GM18526 (cell line): Measurements from ENCODE around the gene STIM2.

Experiments used
- POLR2A ChIP-seq: IDR thresholded peaks from 3 replicates; pipeline ENCODE4 v1.6.1; 2011; ENCODE audit not compliant: insufficient read length; ENCODE audit errors: extremely low read depth

The STIM2 gene

DNA sequence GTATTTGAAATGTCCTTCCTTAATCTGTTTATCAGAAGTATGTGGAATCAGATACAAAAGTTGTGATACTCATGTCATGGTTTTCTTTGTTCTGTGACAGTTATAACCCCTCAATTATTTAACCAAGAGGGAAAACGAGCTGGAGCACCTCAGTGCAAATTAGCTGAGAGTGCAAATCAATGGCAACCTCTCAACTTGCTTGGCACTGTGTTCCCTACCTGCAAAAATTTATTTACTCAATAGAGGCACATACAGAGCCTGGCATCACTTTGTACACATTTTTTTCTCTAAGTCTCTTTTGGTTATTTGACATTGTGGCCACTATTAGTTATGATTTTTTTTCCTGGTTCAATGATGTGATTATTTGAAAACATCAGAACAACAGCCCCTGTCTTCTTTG lies 186.2 kb downstream of the STIM2 start:
- TF ChIP-seq POLR2A, result no peak

DNA sequence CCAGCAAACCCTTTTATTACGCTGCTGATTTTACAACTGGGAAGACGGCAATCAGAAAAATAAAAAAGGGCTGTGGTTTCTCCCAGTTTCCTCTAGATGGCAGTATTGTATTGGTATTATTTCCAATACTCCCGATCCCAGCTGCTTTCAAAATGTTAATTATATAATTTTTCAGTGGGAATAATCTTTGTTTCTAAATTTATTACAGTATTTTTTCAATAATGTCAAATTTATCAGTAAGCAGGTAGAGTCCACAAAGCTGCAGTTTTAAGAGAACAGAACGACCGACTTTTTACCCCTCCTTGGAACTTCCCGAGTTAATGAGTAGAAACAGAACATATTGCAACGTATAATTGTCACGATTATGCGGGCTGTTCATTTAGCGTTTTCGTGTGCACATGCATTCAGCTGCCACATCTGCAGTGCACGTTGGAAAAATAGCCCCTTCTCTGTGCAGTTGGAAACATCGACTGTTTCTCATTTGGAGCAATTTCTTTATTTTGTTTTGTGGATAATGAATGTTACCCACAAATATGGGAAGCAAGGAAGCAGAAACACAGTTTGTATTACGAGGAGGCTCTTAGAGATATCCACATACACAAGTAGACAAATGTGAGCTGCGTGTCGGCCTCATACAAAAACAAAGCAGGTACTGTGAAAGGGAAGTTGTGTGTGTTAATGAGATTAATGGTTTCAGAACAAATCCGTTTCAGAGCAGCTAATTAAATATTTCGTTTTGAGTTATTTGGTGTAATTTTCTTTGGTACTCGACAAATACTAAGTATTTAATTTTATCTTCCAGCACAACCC lies 188.0 kb downstream of the STIM2 start:
- no peak for TF ChIP-seq POLR2A

DNA sequence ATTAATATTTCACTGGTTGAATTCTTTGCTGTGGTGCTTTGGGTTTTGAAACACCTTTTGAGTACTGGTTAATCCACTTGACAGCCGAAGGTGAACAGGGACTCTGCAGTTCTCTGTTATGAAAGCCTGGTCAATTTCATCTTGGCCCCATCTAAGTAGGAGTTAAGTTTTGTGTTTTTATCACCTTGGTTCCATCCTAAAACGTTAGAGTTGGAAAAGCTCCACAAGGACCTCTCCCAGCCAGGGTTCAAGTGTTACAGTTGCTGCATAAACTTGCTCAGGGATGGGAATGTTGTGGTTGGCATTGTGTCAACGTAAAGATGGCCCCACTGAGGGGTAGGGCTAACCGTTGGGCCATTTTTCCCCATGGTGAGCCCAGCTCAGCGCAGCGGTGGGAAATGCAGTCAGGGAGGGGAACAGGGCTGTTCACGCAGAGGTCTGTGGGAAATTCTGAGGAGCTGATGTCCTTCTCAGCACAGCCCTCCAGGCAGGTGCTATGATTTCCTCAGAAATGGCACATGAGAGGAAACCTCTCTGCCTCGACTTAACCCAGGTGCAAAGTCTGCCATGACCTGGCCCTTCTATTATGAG lies 188.7 kb downstream of the STIM2 start:
- no peak for TF ChIP-seq POLR2A

DNA sequence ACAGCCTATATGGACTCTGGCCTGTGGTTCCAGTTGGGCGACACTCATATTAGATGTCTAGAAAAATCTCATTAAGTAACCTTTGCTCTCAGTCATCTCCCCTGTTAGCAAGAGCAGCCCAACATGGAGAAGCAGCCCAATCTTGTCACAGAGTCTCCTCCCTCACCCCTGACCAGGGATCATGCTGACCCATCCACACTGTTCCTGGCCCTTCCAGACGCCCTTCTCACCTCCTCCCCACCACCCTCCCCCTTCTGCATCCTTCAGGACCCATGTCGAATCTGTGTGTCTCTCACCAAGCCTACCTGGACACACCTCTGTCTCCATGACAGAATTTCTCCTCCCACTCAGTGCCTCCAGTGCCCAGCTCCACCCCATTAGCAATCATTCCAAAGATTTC lies 190.1 kb downstream of the STIM2 start:
- TF ChIP-seq POLR2A, result no peak

DNA sequence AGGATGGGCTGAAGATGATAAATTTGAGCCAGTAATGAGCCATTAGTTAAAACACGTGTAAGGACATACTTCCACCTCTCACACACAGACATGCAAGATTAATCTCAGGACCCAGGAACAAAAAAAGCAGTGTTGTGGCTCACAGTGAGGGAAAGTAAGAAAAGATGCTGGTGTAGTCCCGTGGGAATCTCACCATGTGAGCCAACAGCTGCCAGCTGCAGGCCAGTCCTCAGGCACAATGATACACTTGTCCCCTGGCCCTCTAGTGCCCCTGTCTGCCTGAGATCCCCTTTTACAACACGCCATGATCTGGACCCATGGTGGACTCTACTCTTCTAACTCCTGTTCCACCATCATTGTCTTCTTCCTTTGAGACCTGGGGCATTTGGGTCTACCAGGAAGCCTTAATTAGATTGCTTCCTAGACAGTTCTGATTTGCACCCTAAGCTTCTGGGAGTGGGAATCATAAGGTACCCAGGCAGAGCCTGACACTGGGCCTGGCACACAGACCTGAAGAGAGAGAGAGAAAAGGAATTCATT lies 194.7 kb downstream of the STIM2 start:
- TF ChIP-seq POLR2A, result no peak

DNA sequence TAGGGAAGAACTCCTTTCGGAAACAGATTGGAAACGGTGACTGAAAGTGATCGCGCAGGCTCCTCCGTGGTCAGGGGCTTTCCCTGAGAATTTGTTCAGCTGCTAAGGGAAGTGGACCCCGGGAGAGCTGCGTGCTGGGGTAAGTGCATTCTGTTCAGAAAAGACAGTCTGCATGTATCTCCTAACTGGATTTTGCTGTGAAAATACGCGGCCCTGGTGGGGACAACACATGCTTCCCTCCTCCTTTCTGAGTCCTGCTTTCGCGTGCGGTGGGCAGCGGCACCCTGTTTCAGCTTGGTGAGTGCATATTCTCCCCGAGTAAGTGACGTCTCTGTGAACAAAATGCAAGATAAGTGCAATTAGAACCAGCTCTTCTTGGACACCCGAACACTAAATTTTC lies 195.6 kb downstream of the STIM2 start:
- TF ChIP-seq POLR2A, result no peak

DNA sequence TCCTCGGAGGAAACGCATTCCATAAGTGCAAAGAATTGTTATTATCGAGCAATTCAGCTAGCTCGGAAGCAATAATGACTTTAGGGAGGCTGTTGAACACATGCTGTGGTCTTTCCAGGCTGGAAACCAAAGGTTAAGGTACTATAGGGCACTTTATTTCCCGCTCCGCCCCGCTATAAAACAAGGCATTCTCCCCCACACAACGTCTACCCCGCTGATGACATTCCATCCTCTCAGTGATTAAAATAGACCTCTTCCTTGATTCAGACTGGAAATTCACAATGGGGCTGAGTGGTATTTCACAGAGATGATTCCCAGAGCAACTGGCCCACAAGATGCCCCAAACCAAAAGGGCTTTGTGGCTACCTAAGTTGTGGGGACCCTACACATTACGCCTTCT lies 196.4 kb downstream of the STIM2 start:
- TF ChIP-seq POLR2A, result no peak

DNA sequence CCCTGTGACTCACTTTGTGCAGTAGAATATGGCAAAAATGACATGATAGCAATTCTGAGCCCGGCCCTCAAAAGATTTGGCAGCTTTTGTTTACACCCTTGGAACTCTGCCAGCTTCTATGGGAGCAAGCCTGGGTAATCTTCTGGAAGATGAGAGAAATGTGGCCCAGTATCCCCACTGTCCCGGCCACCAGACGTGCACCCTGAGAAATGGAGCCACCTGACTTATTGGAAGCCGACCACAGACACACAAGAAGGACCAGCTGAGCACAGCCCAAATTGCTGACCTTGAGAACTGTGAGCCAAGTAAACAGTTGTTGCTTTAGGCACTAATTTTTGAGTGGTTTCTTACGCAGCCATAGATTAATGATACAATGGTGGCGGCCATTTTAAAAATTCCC lies 197.0 kb downstream of the STIM2 start:
- TF ChIP-seq POLR2A, result no peak

DNA sequence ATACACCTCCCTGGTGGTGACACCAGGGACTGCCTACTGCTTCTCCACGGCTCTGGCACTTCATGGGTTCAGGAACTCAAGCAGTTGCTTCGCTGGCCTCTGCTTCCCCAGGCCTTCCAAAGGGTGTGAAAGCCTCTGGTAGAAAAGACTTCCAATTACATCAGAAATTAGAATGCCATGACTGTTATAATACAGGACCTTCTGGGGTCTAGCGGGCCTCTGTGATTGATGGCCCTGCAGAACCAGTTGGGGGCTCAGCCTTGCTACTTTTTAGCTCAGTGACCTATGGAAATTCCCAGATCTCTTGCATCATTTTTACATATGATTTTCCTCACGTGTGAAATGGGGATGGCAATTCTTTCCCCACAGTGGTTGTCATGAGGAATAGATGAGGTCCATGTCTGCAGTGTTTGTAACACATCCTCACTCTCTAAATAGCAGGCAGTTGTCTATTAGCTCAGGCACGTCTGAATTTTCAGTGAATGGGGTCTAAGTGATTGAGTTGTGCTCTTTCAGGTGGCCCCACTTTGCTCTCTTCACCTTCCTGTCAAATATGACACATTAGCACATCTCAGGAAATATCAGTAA lies 198.3 kb downstream of the STIM2 start:
- no peak for TF ChIP-seq POLR2A

DNA sequence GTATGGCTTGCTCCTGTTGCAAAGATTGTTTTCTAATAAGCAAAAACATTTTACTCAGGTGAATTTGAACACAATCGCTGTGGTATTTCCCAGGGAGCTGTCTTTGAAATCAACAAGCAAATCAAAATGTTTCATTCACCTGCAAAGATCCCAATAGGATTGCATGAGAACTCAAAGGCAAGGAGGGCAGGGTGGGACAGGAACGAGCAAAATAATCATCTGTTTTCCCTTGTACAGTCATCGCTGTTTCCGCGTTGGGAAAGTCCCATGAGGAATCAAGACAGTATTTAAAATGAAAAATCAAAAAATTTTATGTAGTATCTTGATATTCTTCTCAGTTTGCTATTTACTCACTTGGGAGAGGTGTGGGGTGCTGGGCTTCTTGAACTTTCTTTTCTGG lies 198.8 kb downstream of the STIM2 start:
- no peak for TF ChIP-seq POLR2A

DNA sequence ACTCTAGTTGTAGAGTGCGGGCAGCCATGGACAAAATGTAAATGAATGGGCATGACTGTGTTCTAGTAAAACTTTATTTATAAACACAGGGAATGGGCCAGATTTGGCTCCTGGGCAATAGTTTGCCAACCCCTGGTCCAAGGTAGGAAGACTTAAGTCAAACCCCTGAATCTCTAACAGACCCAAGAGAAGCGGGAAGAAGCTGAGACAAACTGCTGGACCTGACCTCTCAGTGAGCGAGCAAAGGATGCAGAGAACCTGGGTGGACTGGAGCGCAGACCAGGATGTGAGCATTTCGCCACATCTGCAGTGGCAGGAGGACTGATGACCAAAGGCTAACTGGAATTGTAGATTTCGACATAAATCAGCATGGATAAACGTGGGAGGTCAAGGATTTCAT lies 201.6 kb downstream of the STIM2 start:
- no peak for TF ChIP-seq POLR2A

DNA sequence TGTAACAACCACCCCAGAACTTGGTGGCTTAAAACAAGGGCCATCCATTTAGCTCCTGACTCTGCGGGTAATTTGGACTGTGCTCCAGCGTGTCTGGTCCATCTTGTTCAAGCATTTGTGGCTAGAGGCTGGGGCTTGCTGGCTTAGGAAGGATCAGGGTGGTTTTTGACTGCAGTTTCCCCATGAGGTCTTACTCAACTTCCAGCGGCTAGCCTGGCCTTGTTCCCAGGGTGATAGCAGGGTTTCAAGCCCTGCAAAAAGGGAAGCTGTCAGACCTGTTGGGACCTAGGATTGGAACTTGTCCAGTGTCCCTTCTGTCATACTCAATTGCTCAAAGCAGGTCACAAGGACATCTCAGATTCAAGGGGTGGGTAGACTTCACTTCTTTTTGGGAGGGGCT lies 205.9 kb downstream of the STIM2 start:
- TF ChIP-seq POLR2A, result no peak

DNA sequence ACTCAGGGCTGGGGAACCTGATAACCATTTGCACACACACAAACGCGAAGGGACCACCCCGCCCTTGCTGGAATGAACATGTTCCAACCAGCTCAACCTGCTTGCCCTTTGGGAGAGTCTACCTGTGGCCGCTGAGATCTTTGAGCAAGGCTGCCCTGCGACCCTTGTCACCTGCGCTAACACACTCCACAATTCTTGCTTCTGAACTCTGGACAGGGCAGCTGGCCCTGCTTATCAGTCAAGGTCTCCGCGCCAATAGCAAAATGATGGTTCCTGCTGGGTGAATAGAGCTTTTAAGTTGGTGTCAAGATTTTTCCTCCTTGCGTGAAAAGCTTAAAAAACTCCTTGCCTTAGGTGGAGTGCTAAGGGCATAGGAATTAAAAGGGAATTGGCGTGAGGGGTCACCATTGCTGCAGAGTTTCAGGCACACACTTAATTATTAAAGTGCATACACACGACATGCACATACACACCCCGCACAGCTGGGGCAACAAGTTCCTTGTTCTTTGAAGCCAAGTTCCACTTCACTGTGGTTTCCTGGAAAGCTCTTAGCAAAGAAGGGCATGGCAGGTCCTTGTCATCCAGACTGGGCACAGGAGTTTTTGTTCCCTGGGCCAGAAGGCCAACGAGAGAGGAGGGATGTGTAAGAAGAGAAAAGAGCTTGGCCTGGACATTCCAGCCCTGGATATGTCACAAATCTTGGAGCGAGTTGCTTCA lies 207.7 kb downstream of the STIM2 start:
- TF ChIP-seq POLR2A, result no peak
